GM21737 (cell line): ENCODE results near the gene HSPB3.
"Not testable (repeated sequence)": the region's sequence is repeated elsewhere in the genome, so short reads cannot be mapped to it uniquely, and the experiment has no call there.

Experiments
- ATAC-seq: cut with Tn5 transposase; IDR thresholded peaks from one replicate; pipeline ENCODE4 v1.9.1; 2021; ENCODE audit warnings: mild to moderate bottlenecking, moderate library complexity; ENCODE audit not compliant: unreplicated experiment

HSPB3 gene, protein sequence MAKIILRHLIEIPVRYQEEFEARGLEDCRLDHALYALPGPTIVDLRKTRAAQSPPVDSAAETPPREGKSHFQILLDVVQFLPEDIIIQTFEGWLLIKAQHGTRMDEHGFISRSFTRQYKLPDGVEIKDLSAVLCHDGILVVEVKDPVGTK

DNA sequence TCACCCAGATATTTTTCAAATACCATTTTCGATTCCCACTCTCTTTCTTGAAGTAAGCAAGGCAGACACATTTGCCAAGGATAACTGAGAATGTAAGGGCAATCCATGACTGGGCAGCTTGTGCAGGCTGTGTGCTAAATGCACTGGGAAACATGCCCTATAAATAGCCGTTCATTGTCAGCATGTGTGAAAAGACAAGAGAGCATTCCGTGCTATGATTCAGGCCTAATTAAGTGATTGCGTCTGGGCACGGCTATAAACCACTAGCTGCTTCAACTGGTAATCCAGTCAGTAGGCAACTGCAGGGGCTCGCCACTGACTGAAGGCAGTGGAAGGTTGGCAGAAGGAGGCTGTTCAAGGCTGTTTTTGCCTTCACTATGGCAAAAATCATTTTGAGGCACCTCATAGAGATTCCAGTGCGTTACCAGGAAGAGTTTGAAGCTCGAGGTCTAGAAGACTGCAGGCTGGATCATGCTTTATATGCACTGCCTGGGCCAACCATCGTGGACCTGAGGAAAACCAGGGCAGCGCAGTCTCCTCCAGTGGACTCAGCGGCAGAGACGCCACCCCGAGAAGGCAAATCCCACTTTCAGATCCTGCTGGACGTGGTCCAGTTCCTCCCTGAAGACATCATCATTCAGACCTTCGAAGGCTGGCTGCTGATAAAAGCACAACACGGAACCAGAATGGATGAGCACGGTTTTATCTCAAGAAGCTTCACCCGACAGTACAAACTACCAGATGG, at the start of gene HSPB3:
TSS of gene HSPB3 (plus strand) at position 287 of the 745 bp plus-strand sequence. CDS start at position 378, 91 bp downstream.
- no peak for ATAC-seq

DNA sequence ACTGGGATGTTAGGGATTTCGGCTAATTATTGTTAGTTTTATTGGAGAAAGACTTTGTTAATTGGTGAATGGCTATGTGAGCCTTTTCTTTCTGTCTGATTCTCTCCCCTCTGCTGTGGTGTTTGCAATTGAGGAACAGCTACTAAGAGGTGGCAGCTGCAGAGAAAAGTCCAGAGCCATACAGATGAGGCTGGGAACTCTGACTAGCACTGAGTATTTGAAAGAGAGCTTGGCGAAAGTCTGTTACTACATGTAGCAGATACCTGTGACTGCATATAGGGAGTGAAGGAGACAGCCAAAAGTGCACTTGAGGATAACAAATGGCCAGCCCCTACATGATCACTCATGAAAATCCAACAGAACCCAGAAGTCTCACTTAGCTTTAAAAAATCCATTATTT, 44.3 kb upstream of the HSPB3 start:
- ATAC-seq = no peak

DNA sequence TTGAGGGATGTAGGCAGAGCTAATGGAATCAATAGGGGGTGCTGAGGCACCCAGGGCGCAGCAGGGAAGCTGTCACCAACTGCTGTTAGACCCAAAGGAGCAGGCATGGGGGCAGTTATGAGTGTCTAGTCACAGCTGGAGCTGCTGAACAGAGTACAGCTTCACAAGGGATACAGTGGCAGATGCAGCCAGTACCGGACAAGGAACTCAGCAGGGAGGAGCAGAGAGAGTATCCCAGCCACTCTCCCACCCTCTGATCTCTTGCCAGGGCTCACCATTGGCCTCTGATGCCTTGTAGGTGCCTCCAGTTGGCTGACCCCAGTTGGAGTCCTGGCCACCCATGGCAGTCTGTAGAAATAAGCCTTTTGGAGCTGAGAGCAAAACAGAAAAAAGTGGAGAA, 42.6 kb upstream of the HSPB3 start:
- no peak for ATAC-seq

DNA sequence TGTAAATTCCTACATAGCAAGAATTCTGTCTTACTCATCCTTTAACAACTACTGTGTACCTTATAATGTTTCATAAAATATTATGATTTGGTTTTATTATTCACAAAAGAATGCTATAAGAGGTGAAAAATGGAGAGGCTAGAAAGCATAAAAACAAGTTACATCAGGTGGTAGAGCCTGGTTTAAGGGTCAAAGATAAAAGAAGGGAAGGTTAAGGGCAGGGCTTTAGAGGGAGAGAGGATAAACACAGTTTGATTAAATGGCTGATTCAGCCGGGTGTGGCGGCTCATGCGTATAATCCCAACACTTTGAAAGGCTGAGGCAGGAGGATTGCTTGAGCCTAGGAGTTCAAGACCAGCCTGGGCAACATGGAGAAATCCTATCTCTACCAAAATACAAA, 40.4 kb upstream of the HSPB3 start:
- no peak for ATAC-seq

DNA sequence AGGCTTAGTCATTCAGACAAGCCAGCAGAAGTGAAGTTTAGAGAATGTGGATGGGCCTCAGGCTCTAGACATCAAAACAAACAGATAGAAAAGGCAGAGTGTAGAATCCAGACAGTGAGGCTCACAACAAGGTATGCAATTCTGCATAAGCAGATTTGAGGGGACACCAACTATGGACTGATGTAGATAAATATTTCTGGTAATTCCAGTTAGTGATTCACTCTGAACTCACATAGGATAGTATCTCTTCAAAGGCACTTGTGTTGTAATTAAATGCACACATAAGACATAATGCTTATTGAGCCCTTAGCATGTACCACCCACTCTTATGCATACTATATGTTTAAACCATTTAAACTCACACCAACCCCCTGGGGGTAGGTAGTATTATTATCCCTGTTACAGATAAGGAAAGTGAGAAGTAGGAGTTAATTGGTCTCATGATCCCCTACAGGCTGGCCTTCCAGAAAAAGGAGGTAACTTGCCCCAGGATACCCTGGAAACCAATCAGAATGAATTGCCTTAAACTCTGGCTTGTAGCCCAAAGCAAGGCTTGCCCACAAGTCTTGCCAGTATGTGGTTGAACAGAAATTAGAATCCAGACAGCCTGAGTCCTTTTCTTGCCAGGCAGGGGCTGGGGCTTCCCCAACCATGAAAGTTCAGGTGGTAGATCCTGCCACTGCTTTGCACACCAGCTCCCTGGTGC, 39.5 kb upstream of the HSPB3 start:
- ATAC-seq = no peak

DNA sequence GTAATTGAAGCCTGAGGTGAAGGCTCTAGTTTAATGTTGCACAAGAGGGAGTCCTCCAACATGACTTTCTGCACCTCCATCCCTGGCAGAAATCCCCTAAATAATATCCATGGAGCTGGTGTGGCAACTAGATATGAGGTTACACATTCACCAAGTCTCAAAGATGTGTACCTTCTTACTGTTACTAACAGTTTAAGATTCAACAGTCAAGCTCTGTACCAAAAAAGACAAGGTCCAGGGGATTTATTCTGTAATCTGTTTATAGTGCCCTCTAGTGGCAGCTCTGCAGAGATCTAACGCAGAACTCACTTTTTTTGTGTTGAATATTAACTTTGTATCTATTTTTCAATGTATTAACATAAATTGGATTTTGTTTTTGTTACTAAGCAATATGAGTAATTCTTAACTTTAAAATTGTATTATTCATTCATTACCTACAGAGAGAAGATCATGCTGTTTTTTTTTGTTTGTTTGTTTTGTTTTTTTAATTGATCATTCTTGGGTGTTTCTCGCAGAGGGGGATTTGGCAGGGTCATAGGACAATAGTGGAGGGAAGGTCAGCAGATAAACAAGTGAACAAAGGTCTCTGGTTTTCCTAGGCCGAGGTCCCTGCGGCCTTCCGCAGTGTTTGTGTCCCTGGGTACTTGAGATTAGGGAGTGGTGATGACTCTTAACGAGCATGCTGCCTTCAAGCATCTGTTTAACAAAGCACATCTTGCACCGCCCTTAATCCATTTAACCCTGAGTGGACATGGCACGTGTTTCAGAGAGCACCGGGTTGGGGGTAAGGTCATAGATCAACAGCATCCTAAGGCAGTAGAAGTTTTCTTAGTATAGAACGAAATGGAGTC, 35.7 kb upstream of the HSPB3 start:
- ATAC-seq = not testable (repeated sequence)

DNA sequence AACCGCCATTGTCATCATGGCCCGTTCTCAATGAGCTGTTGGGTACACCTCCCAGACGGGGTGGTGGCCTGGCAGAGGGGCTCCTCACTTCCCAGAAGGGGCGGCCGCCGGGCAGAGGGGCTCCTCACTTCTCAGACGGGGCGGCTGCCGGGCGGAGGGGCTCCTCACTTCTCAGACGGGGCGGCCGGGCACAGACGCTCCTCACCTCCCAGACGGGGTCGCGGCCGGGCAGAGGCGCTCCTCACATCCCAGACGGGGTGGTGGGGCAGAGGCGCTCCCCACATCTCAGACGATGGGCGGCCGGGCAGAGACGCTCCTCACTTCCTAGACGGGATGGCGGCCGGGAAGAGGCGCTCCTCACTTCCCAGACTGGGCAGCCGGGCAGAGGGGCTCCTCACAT, 35.0 kb upstream of the HSPB3 start:
- not testable (repeated sequence) for ATAC-seq

DNA sequence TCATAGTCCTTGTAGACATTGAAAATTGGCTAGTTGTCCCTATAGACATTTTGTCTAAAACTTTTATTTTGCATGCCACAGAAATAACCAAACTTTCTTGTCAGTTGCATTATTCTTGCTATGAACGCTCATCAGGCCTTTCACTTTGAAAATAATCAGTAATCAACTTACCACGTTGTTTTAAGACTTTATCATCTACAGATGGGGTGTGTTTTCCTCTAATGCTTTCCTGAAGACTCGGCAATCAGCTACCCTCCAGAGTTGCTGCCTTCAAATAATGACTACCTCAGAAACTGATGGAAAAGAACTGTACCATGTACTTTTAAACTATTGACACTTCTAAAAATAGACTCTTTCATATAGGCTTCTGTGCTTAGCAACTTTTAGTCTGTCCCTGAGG, 33.5 kb upstream of the HSPB3 start:
- ATAC-seq = no peak

DNA sequence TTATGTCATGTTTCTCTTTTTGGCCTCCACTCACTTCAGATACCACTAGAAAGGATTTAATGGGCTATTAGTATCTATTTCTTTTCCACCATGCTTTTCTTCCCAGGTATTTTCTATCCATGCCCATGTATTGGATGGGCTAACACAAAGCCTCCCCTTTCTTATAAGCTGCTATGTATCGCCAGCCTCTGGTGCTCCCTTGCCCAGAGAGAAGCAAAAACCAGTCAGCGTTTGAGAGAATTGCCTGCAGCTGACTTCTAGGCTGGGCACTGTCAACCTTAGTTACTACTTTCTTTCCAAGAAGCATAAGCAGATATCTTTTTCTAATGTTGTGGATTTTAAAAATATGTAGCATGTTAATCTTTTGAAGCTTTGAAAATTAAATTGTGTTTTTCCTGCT, 30.2 kb upstream of the HSPB3 start:
- no peak for ATAC-seq

DNA sequence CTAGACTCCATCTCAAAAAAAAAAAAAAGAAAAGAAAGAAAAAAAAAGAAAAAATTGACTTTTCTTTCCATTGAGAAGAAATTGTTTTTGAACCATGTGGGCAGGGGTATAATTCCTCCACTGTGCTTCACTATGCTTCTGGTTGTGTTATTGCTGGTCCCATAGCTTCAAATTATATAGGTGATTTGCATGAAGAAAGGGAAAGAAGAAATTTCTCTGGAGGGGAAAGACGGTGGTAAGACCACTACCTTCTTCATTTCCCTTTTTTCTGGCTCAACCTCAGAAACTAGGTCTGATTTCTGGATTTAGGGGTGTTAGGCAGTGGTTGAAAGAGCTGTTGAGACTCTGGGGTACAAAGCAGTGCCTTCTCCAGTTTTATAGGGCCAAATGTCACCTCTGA, 29.3 kb upstream of the HSPB3 start:
- no peak for ATAC-seq

DNA sequence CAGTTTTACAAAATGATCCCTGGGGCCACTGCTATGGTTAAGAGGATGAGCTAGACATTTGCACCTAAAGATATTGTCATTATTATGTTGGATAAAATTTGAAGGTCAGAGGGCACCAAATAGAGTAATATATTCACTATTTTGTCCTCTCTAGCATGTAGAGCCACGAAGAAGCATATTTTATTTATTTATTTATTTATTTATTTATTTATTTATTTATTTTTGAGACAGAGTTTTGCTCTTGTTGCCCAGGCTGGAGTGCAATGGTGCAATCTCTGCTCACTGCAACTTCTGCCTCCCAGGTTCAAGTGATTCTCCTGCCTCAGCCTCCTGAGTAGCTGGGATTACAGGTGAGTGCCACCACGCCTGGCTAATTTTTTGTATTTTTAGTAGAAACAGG, 20.8 kb upstream of the HSPB3 start:
- not testable (repeated sequence) for ATAC-seq

DNA sequence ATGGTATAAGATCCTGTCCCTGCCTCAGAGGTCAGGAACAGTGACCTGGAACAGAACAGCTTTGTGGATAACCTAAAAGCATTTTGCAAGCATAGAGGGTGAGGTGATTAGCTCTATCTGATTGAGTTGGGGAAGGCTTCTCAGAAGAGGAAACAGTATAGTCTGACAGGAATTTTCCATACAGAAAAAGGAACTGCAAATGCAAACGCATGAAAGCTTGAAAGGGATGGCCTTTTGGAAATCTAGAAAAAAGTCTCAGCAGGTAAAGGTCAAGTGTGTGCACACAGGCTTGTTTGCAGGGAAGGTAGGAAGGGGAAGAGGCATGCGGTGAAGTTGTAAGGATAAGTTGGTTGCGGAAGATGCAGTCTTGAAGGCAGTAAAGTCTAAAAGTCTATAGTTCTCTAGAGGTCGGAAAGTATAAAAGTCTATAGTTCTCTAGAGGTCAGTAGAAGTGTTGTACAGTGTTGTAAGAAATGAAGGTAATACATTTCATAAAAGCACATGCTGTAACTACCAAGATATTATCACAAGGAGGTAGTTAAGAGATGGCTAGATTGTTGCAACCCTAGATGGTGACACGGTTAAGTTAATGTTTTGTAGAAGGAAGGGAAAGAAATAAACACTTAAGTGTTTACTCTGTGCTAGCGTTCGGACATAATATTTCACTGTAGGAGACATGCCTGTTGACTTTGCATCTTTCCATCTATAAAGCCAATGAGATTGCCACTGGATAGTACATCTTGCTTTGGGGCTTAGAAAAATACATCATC, 16.7 kb upstream of the HSPB3 start:
- ATAC-seq = no peak

DNA sequence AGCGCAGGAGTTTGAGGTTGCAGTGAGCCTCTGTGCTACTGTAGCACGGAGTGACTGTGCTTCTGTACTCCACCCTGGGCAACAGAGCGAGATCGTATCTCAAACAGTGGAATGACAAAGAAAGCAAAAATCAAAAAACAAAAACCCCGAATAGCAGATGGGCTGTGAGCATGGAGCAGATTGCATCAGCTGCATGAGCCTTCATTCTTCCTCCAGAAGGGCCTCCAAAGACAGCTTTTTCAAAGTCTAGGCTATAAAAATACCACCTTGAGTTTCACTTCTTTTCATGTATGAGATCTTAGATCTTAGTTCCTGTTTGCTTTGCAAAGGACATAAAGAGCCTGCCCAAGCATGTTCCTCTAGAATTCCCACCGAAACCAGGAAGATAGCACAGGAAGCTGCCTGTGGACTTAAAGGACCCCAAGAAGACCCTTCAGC, 15.0 kb upstream of the HSPB3 start:
- peak; percentile 74 for ATAC-seq

DNA sequence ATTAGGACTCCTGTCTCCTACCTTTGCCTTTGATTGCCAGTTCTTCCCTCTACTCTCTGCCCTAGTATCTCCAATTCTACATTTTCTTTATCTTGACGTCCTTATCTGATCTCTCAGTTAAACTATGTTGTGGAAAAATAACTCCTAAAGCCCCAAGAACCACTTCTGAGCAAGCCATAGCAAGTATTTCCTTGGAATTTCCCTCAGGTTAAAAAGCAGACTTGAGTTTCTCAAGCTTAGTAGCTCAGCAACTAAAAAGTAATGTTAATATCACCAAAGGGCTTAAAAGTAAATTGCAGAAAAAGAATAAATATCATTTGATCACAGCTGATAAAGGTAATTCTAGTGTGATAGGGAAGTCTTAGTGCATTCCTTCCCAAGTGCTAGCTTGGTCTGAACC, 13.2 kb upstream of the HSPB3 start:
- ATAC-seq = no peak

DNA sequence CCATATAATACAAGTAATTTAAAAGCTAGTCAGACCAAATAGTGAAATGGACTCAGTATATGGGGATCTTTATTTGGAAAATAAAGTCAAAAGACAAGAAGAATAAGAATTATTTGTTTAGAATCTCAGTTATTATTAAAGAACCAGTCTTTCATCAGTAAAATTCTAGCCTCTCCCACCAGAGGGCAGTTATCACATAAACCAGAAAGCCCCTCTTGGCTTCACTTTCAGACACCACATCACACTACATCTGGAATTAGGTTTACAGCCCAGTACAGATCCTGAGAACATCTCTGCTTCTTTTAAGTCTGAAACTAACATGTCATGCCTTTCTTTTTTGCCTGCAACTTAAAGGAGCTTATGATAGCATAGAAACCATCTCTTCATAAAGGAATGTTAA, 12.2 kb upstream of the HSPB3 start:
- ATAC-seq = no peak

DNA sequence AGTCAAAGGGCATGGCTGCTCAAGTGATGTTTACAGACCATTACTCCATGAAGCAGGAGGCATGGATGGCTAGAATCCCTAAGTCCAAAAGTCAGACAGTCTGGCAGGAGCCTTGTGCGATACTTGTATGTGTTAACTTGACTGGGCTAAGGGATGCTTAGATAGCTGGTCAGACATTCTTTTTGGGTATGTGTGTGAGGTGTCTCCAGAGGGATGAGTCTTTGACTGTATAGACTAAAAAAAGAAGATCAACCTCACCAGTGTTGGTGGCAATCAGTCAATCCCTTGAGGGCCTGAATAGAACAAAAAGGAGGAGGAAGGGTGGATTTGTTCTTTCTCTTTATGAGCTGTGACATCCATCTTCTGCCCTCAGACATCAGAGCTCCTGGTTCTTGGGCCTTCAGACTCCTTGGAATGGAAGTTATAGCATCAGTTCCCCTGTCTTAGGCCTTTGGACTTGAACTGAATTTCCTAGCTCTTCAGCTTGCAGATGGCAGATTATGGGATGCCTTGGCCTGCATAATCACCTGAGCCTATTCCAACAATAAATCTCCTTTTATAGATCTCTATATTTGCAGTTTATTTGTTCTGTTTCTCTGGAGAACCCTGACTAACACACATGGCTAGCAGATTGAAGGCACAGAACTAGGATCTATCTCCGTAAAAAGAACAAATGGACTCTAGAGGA, 9.7 kb upstream of the HSPB3 start:
- no peak for ATAC-seq

DNA sequence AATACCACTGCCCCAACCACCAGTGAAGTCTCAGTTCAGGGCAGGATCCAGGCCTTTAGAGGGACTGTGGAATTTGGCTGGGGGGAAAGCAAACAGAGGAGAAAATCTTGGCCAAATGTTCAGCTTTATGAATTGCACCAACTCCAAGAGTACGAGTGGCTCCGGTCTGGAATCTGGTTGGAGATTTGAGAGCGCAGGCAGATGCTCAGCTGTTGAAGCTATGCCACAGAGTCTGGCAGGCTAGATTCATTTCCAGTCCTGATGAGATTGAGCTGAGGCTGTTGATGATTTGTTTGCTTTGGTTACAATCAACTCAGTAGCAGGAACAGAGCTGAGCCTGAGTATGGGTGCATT, 9.1 kb upstream of the HSPB3 start:
- ATAC-seq = no peak

DNA sequence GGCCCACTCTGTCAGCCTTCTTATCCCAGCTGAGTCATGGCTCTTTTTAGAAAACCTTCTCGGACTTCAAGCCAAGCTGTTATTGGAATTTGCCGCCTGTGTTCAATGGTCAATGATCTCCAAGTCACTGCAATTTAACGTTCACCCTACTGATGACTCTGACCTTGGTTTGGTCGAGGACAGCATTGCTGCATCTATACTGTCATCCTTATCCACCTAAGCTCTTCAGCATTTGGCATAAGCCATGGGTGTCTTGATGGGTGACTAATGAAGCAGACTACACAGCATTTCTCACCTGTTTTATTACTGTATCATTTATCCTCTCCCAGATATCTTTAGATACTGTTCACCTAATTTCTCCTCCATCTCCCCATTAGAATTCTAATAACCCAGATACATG, 5.6 kb upstream of the HSPB3 start:
- ATAC-seq = no peak

DNA sequence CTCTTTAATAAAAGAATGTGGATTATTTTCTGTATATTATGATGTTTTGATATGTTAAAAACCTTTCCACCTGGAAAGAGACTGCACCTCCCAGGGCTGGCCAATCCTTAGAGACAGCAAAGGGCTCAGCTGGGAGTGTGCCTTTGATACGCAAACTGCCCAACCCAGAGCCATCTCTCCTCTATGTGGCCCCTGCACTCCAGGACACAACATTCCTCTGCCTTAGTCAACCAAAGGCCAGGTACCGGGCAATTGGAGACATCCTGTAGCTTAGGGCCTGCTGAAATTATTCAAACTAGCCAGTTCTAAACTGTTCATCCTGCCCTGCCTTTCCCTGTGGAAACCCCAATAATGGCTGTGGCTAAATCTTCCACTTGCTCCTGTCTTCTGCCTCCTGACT, 5.0 kb upstream of the HSPB3 start:
- ATAC-seq = no peak

DNA sequence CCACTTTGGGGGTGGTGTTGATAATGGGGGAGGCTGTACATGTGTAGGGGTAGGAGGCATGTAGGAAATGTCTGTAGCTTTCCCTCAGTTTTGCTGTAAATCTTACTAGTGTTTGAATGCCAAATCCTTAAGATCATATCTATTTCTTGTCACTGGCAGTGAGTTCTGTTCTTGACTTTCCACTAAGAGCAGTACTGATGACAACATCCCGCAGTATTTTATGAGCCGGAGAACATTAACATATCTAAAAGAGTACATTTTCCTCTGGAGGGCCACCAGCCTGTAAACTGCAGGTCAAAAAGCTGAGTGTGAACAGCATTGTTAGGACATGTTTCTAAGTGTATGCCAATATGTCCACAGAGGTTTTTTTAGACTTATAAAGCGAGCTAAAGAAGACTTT, 2.5 kb upstream of the HSPB3 start:
- no peak for ATAC-seq
